CD4-positive, alpha-beta T cell (primary cell): ENCODE results near the gene CEP350. TPM values are rescaled to one million over a fixed set of nuclear protein-coding genes. Genes with fewer than 3 reads are reported as not detected.

Experiments used
- ATAC-seq: fragments of 200-7000 bp; cut with Tn5 transposase; one replicate; pipeline ENCODE4 v1.10.0; 2022; ENCODE audit warnings: mild to moderate bottlenecking; ENCODE audit not compliant: poor library complexity
- CTCF ChIA-PET: fragments of 350-600 bp; sonication (Branson Sonifier 250); formaldehyde crosslinking; loops from one replicate; lab custom pipeline; 2021; ENCODE audit warnings: antibody characterized with exemption, inconsistent platforms; lab: Charles Lee
- POLR2A ChIA-PET: fragments of 350-600 bp; sonication (Branson Sonifier 250); formaldehyde crosslinking; loops from one replicate; lab custom pipeline; 2021; ENCODE audit warnings: antibody characterized with exemption, inconsistent platforms; lab: Charles Lee
- DNase-seq, 14 experiments: peaks; one replicate each; pipeline ENCODE4 v3.0.0-alpha.2; 2013 to 2020; ENCODE audit warnings: mixed read lengths in 2 of 14
- H3K27ac ChIP-seq, 2 donors: one replicate each; pipeline versions ENCODE4 v1.5.1 to v1.7.0; 2013; ENCODE audit warnings: low read length in 2 of 2, low read depth in 1 of 2, mild to moderate bottlenecking in 1 of 2
- H3K27me3 ChIP-seq, 2 experiments: 1 replicate in 1 of 2; 2 replicates in 1 of 2; pipeline versions ENCODE4 v1.6.1 to v1.7.0; 2013; ENCODE audit warnings: low read length in 2 of 2, control low read depth in 1 of 2, mild to moderate bottlenecking in 1 of 2, moderate library complexity in 1 of 2; ENCODE audit not compliant: insufficient read depth in 2 of 2, control insufficient read depth in 1 of 2
- H3K36me3 ChIP-seq: one replicate; pipeline ENCODE4 v1.6.1; 2013; ENCODE audit warnings: low read length, control low read depth; ENCODE audit not compliant: insufficient read depth
- H3K4me1 ChIP-seq: one replicate; pipeline ENCODE4 v1.6.1; 2013; ENCODE audit warnings: low read length, control low read depth; ENCODE audit not compliant: insufficient read depth
- H3K4me3 ChIP-seq: one replicate; pipeline ENCODE4 v1.5.1; 2013; ENCODE audit warnings: mild to moderate bottlenecking, low read length, moderate library complexity
- H3K9me3 ChIP-seq, 2 experiments: 1 replicate in 1 of 2; 2 replicates in 1 of 2; pipeline versions ENCODE4 v1.6.1 to v1.7.0; 2013; ENCODE audit warnings: low read length in 2 of 2, mild to moderate bottlenecking in 2 of 2, control low read depth in 1 of 2, moderate library complexity in 1 of 2; ENCODE audit not compliant: control insufficient read depth in 1 of 2, insufficient read depth in 1 of 2
- H3K27ac Mint-ChIP-seq: one replicate; pipeline ENCODE4 v1.8.0; 2020; ENCODE audit warnings: mixed read lengths
- H3K27me3 Mint-ChIP-seq: one replicate; pipeline ENCODE4 v1.8.0; 2021; ENCODE audit warnings: mixed read lengths
- H3K36me3 Mint-ChIP-seq: one replicate; pipeline ENCODE4 v1.8.0; 2021; ENCODE audit warnings: low read depth, mixed read lengths
- H3K4me1 Mint-ChIP-seq: one replicate; pipeline ENCODE4 v1.8.0; 2021; ENCODE audit warnings: low read depth, mixed read lengths
- H3K4me3 Mint-ChIP-seq: one replicate; pipeline ENCODE4 v1.8.0; 2020; ENCODE audit warnings: mild to moderate bottlenecking, mixed read lengths
- H3K9me3 Mint-ChIP-seq: one replicate; pipeline ENCODE4 v1.8.0; 2020; ENCODE audit warnings: mixed read lengths
- CTCF ChIP-seq: fragments of 200-600 bp; IDR thresholded peaks from one replicate; pipeline ENCODE4 v1.8.0; 2022; ENCODE audit warnings: antibody characterized with exemption, mild to moderate bottlenecking
- intact Hi-C, 2 experiments: fragments of 100-400 bp; cut with DNase I in 1 of 2; cut with micrococcal nuclease in 1 of 2; formaldehyde crosslinking; loops; one replicate each; pipeline versions ENCODE4 v1.15.1 to v1.9.0; 2023 to 2025; cut with DNase I, micrococcal nuclease
- total RNA-seq, 174 experiments: library from RNA in 2 of 174; stranded (reverse) in 2 of 174; gene quantifications; one replicate each; pipeline ENCODE4 v1.2.3 and lab custom pipeline; 2021 to 2026

CEP350 gene
- total RNA-seq, 2 experiments from 2014 or later = 45.5 to 51.4 TPM

- TF ChIP-seq CTCF = no peak
- H3K4me3 ChIP-seq = no peak overlapping the region
- no peak overlapping the region for H3K27ac ChIP-seq
- no peaks in the 10 kb centered on the region for H3K4me1 ChIP-seq
- Mint-ChIP-seq H3K4me1 (no peaks in the 10 kb centered on the region), H3K9me3 (no peaks in the 10 kb centered on the region), H3K36me3 (no peaks in the 10 kb centered on the region), H3K4me3 (no peak overlapping the region), H3K27ac (no peak overlapping the region), H3K27me3 (peaks cover 6% of the 10 kb centered on the region)
- ChIA-PET CTCF (interaction anchor here (0.7 kb wide), 2 partner anchors 10 to 698 kb away, joined by 3 to 4 read pairs; no protein-coding TSS in a partner anchor), POLR2A (no interaction called here)
- no peaks in the 10 kb centered on the region for H3K27me3 ChIP-seq
- no peak for DNase-seq
- no peaks in the 10 kb centered on the region for H3K9me3 ChIP-seq
- no peak for ATAC-seq
- intact Hi-C loops = no loop called here
- H3K36me3 ChIP-seq = no peaks in the 10 kb centered on the region
Measured at GRCh38 chr1:179929955-179930798, 24.4 kb upstream of the CEP350 start.

GRCh38 chr1:179930867-179931266 lies 23.7 kb upstream of the CEP350 start:
- Histone ChIP-seq H3K36me3 (no peaks in the 10 kb centered on the region), H3K27ac (no peak overlapping the region), H3K27me3 (no peaks in the 10 kb centered on the region), H3K4me1 (no peaks in the 10 kb centered on the region), H3K4me3 (no peak overlapping the region), H3K9me3 (no peaks in the 10 kb centered on the region)
- ChIA-PET CTCF (no interaction called here), POLR2A (no interaction called here)
- Mint-ChIP-seq H3K4me3 (no peak overlapping the region), H3K36me3 (no peaks in the 10 kb centered on the region), H3K9me3 (no peaks in the 10 kb centered on the region), H3K4me1 (no peaks in the 10 kb centered on the region), H3K27me3 (peaks cover 6% of the 10 kb centered on the region), H3K27ac (no peak overlapping the region)
- intact Hi-C loops = no loop called here
- ATAC-seq (no peak), DNase-seq (no peak)
- TF ChIP-seq CTCF = no peak

- no peak overlapping the region for H3K27ac ChIP-seq
- intact Hi-C loops = no loop called here
- no peaks in the 10 kb centered on the region for H3K27me3 ChIP-seq
- no peaks in the 10 kb centered on the region for H3K4me1 ChIP-seq
- peaks cover 6% of the 10 kb centered on the region for H3K27me3 Mint-ChIP-seq
- no peaks in the 10 kb centered on the region for H3K36me3 ChIP-seq
- ATAC-seq (no peak), DNase-seq (no peak)
- TF ChIP-seq CTCF = no peak
- H3K27ac Mint-ChIP-seq = no peak overlapping the region
- no peaks in the 10 kb centered on the region for H3K4me1 Mint-ChIP-seq
- H3K36me3 Mint-ChIP-seq = no peaks in the 10 kb centered on the region
- no peaks in the 10 kb centered on the region for H3K9me3 ChIP-seq
- ChIA-PET CTCF (no interaction called here), POLR2A (interaction anchor here (1.7 kb wide), 1 partner anchor 10 kb away, joined by 6 read pairs; no protein-coding TSS in a partner anchor)
- H3K4me3 Mint-ChIP-seq = no peak overlapping the region
- H3K9me3 Mint-ChIP-seq = no peaks in the 10 kb centered on the region
- H3K4me3 ChIP-seq = no peak overlapping the region
Measured at GRCh38 chr1:179933219-179933618, 21.4 kb upstream of the CEP350 start.
